ENCODE measurements around the gene NEDD4.
A peak's percentile ranks its signal among the peaks of the same experiment; 100 is the strongest.
"Not testable (repeated sequence)": the region's sequence is repeated elsewhere in the genome, so short reads cannot be mapped to it uniquely, and the experiment has no call there.

The NEDD4 gene

GRCh38 chr15:55993111-55993803 is at the start of gene NEDD4:
Gene NEDD4 (minus strand): TSS chr15:55993612. CDS start chr15:55993555, 57 bp downstream.
- no peak for DNase-seq

GRCh38 chr15:56042498-56042897 is 49.1 kb upstream of the NEDD4 start:
- no peak for DNase-seq

- DNase-seq: no peak
These were observed 48.6 kb upstream of the NEDD4 start for GRCh38 chr15:56042031-56042430.

- DNase-seq: peak; percentile 21
These were observed 46.9 kb upstream of the NEDD4 start for GRCh38 chr15:56040081-56041035.

- DNase-seq: no peak
These were observed 45.3 kb upstream of the NEDD4 start for GRCh38 chr15:56038707-56039106.

- DNase-seq: no peak
These were observed 44.6 kb upstream of the NEDD4 start for GRCh38 chr15:56038015-56038414.

GRCh38 chr15:56036546-56037067 is 43.2 kb upstream of the NEDD4 start:
- no peak for DNase-seq

- DNase-seq: no peak
These were observed 41.8 kb upstream of the NEDD4 start for GRCh38 chr15:56035166-56035565.

GRCh38 chr15:56034514-56034913 is 41.1 kb upstream of the NEDD4 start:
- DNase-seq: no peak

GRCh38 chr15:56032373-56032772 is 39.0 kb upstream of the NEDD4 start:
- DNase-seq: no peak

- DNase-seq: no peak
These were observed 38.4 kb upstream of the NEDD4 start for GRCh38 chr15:56031836-56032235.

GRCh38 chr15:56031402-56031801 is 38.0 kb upstream of the NEDD4 start:
- no peak for DNase-seq

GRCh38 chr15:56028430-56028829 is 35.0 kb upstream of the NEDD4 start:
- DNase-seq: no peak

GRCh38 chr15:56023160-56023559 is 29.7 kb upstream of the NEDD4 start:
- DNase-seq: not testable (repeated sequence)

- DNase-seq: no peak
These were observed 26.5 kb upstream of the NEDD4 start for GRCh38 chr15:56019819-56020486.

- no peak for DNase-seq
These were observed 25.8 kb upstream of the NEDD4 start for GRCh38 chr15:56019060-56019793.

- DNase-seq: no peak
These were observed 24.5 kb upstream of the NEDD4 start for GRCh38 chr15:56017920-56018319.

GRCh38 chr15:56017511-56017910 is 24.1 kb upstream of the NEDD4 start:
- DNase-seq: no peak

GRCh38 chr15:56016281-56016680 is 22.9 kb upstream of the NEDD4 start:
- DNase-seq: no peak

- no peak for DNase-seq
These were observed 21.3 kb upstream of the NEDD4 start for GRCh38 chr15:56014677-56015076.

- not testable (repeated sequence) for DNase-seq
These were observed 13.6 kb upstream of the NEDD4 start for GRCh38 chr15:56007053-56007452.

GRCh38 chr15:56006371-56006770 is 13.0 kb upstream of the NEDD4 start:
- DNase-seq: not testable (repeated sequence)
